RWPE2 (cell line): ENCODE data around the gene TSGA10IP.
A peak's percentile ranks its signal among the peaks of the same experiment; 100 is the strongest.

Source experiments
- ATAC-seq: fragments of 200-7000 bp; cut with Tn5 transposase; 3 replicates; pipeline ENCODE4 v1.9.1; 2021; ENCODE audit warnings: low read depth
- DNase-seq: peaks from one replicate; pipeline ENCODE4 v3.0.0-alpha.2; 2020; ENCODE audit warnings: low spot score
- H3K27ac ChIP-seq: fragments of 450-650 bp; 2 replicates; pipeline ENCODE4 v1.5.1; 2017; ENCODE audit warnings: mild to moderate bottlenecking; ENCODE audit not compliant: poor library complexity, severe bottlenecking
- H3K27me3 ChIP-seq: fragments of 250-450 bp; sonication (Bioruptor Pico); 2 replicates; pipeline ENCODE4 v1.5.1; 2021; ENCODE audit warnings: mild to moderate bottlenecking, moderate library complexity; ENCODE audit not compliant: insufficient read depth, poor library complexity, severe bottlenecking
- H3K36me3 ChIP-seq: fragments of 250-450 bp; sonication (Bioruptor Pico); 2 replicates; pipeline ENCODE4 v1.5.1; 2020; ENCODE audit warnings: low read depth, mild to moderate bottlenecking, moderate library complexity
- H3K4me1 ChIP-seq: fragments of 250-450 bp; sonication (Bioruptor Pico); 2 replicates; pipeline ENCODE4 v1.5.1; 2021; ENCODE audit warnings: mild to moderate bottlenecking, moderate library complexity; ENCODE audit not compliant: insufficient read depth, poor library complexity, severe bottlenecking
- H3K4me3 ChIP-seq: fragments of 250-450 bp; sonication (Bioruptor Pico); 2 replicates; pipeline ENCODE4 v1.5.1; 2021; ENCODE audit warnings: mild to moderate bottlenecking, moderate library complexity; ENCODE audit not compliant: severe bottlenecking
- H3K9me3 ChIP-seq: fragments of 250-450 bp; sonication (Bioruptor Pico); 2 replicates; pipeline ENCODE4 v1.5.1; 2021; ENCODE audit warnings: mild to moderate bottlenecking, moderate library complexity; ENCODE audit not compliant: severe bottlenecking
- CTCF ChIP-seq: fragments of 450-650 bp; IDR thresholded peaks from one replicate; pipeline ENCODE4 v1.5.1; 2017; ENCODE audit warnings: mild to moderate bottlenecking, moderate library complexity; ENCODE audit not compliant: poor library complexity, severe bottlenecking

TSGA10IP gene

GRCh38 chr11:65952052-65952521 lies 6.8 kb downstream of the TSGA10IP start:
- DNase-seq = no peak
- Histone ChIP-seq H3K27ac (no peak overlapping the region), H3K4me1 (no peaks in the 10 kb centered on the region), H3K27me3 (no peaks in the 10 kb centered on the region), H3K36me3 (no peaks in the 10 kb centered on the region), H3K9me3 (no peaks in the 10 kb centered on the region), H3K4me3 (no peak overlapping the region)
- no peak for ATAC-seq
- TF ChIP-seq CTCF = no peak

DNA sequence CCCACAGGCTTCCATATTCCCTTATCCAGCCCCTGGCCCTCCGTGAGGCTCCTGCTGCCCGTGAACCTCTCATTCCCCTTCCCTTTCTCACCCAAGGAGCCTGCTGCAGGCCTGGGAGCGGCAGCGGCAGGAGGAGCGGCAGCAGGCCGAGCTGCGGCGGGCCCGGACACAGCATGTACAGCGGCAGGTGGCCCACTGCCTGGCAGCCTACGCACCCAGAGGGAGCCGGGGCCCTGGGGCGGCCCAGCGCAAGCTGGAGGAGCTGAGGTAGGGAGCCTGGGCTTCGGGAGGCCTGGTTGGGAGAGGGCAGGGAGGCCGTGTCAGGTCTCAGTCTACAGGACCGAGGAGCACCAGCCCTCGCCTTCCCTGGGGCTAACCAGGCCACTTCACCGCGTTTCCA lies 8.2 kb downstream of the TSGA10IP start:
- DNase-seq (no peak), ATAC-seq (no peak)
- no peak overlapping the region for H3K4me3 ChIP-seq
- H3K27me3 ChIP-seq = no peaks in the 10 kb centered on the region
- no peak for TF ChIP-seq CTCF
- H3K9me3 ChIP-seq = no peaks in the 10 kb centered on the region
- no peaks in the 10 kb centered on the region for H3K4me1 ChIP-seq
- no peak overlapping the region for H3K27ac ChIP-seq
- no peaks in the 10 kb centered on the region for H3K36me3 ChIP-seq

GRCh38 chr11:65954771-65955170 lies 9.5 kb downstream of the TSGA10IP start:
- no peak for TF ChIP-seq CTCF
- Histone ChIP-seq H3K4me3 (no peak overlapping the region), H3K27me3 (no peaks in the 10 kb centered on the region), H3K4me1 (no peaks in the 10 kb centered on the region), H3K9me3 (no peaks in the 10 kb centered on the region), H3K27ac (no peak overlapping the region), H3K36me3 (no peaks in the 10 kb centered on the region)
- ATAC-seq (peak; percentile 49; the same call in 2 of the 3 replicates), DNase-seq (no peak)

GRCh38 chr11:65958291-65958690 lies 13.0 kb downstream of the TSGA10IP start:
- no peak for ATAC-seq
- H3K4me3 ChIP-seq = no peak overlapping the region

More at GRCh38 chr11:65958291-65958690, 13.0 kb downstream of the TSGA10IP start:
- Histone ChIP-seq H3K27me3 (no peaks in the 10 kb centered on the region), H3K36me3 (no peaks in the 10 kb centered on the region), H3K27ac (no peak overlapping the region), H3K9me3 (no peaks in the 10 kb centered on the region), H3K4me1 (peaks cover 6% of the 10 kb centered on the region)
- no peak for DNase-seq
- no peak for TF ChIP-seq CTCF
